SK-N-SH (cell line): ENCODE measurements around the gene RPIA. TPM values are rescaled to one million over a fixed set of nuclear protein-coding genes. Genes with fewer than 3 reads are reported as not detected.

Experiments
- CTCF ChIA-PET: fragments of 300-600, 350-600 bp; formaldehyde crosslinking; extraction: SDS; loops from one replicate; lab custom pipeline; 2021; lab: Yijun Ruan, JAX
- POLR2A ChIA-PET: fragments of 350-600 bp; sonication (Branson Sonifier 250); formaldehyde crosslinking; extraction: SDS; loops from one replicate; lab custom pipeline; 2020; ENCODE audit warnings: antibody characterized with exemption, inconsistent platforms; lab: Yijun Ruan, JAX
- DNase-seq: peaks from one replicate; pipeline ENCODE4 v3.0.0; 2012
- H2AFZ ChIP-seq: fragments of 200-600 bp; sonication (generic); 2 replicates; pipeline ENCODE4 v1.8.1; 2016; ENCODE audit warnings: antibody characterized with exemption, mild to moderate bottlenecking, low read depth
- H3F3A ChIP-seq: fragments of 200-600 bp; sonication (generic); replicated peaks from 2 replicates; pipeline ENCODE3; 2016; ENCODE audit warnings: antibody characterized with exemption, mild to moderate bottlenecking; ENCODE audit not compliant: insufficient read depth
- H3K27ac ChIP-seq, 2 experiments: fragments of 200-500 bp in 1 of 2; fragments of 200-600 bp in 1 of 2; sonication (Bioruptor generic) in 1 of 2; sonication (generic), shearing (Covaris generic) in 1 of 2; 2 replicates each; pipeline versions ENCODE4 v1.5.1 to v1.6.1; 2014 to 2016; ENCODE audit warnings: low read depth in 2 of 2, inconsistent platforms in 1 of 2, low read length in 1 of 2, mild to moderate bottlenecking in 1 of 2, mixed read lengths in 1 of 2
- H3K27me3 ChIP-seq: fragments of 200-600 bp; sonication (generic), shearing (Covaris generic); 2 replicates; pipeline ENCODE4 v1.6.1; 2016; ENCODE audit warnings: mixed run types; ENCODE audit not compliant: insufficient read depth
- H3K36me3 ChIP-seq, 2 experiments: fragments of 200-500 bp in 1 of 2; fragments of 200-600 bp in 1 of 2; sonication (Bioruptor generic) in 1 of 2; sonication (generic) in 1 of 2; replicated peaks in 1 of 2; 2 replicates each; pipeline versions ENCODE3 to v1.5.1; 2014 to 2016; ENCODE audit warnings: low read length in 1 of 2, mild to moderate bottlenecking in 1 of 2; ENCODE audit not compliant: insufficient read depth in 2 of 2, control insufficient read depth in 1 of 2
- H3K4me1 ChIP-seq, 2 experiments: fragments of 200-500 bp in 1 of 2; fragments of 200-600 bp in 1 of 2; sonication (Bioruptor generic) in 1 of 2; sonication (generic), shearing (Covaris generic) in 1 of 2; 2 replicates each; pipeline versions ENCODE4 v1.5.1 to v1.6.1; 2014 to 2016; ENCODE audit warnings: low read depth in 1 of 2, low read length in 1 of 2, mixed run types in 1 of 2; ENCODE audit not compliant: insufficient read depth in 2 of 2, control insufficient read depth in 1 of 2
- H3K4me2 ChIP-seq: fragments of 200-600 bp; sonication (generic), shearing (Covaris generic); 2 replicates; pipeline ENCODE4 v1.6.1; 2017; ENCODE audit warnings: mixed run types
- H3K4me3 ChIP-seq, 2 experiments: fragments of 200-500 bp in 1 of 2; fragments of 200-600 bp in 1 of 2; sonication (Bioruptor generic) in 1 of 2; sonication (generic), shearing (Covaris generic) in 1 of 2; 2 replicates each; pipeline versions ENCODE4 v1.5.1 to v1.8.1; 2014 to 2016; ENCODE audit warnings: low read depth in 2 of 2, inconsistent platforms in 1 of 2, low read length in 1 of 2, mild to moderate bottlenecking in 1 of 2, mixed read lengths in 1 of 2, moderate library complexity in 1 of 2
- H3K79me2 ChIP-seq: fragments of 200-600 bp; sonication (generic); 2 replicates; pipeline ENCODE4 v1.8.1; 2017; ENCODE audit warnings: mild to moderate bottlenecking; ENCODE audit not compliant: insufficient read depth
- H3K9ac ChIP-seq: fragments of 200-600 bp; sonication (generic); 2 replicates; pipeline ENCODE4 v1.6.1; 2017; ENCODE audit warnings: mixed run types
- H3K9me2 ChIP-seq: fragments of 200-600 bp; sonication (generic); 2 replicates; pipeline ENCODE4 v1.6.1; 2017; ENCODE audit warnings: mixed run types
- H3K9me3 ChIP-seq: fragments of 200-600 bp; sonication (generic); 2 replicates; pipeline ENCODE4 v1.6.1; 2017; ENCODE audit warnings: mixed run types, mild to moderate bottlenecking, moderate library complexity
- H4K20me1 ChIP-seq: fragments of 200-600 bp; sonication (generic); 2 replicates; pipeline ENCODE4 v1.6.1; 2017; ENCODE audit warnings: mild to moderate bottlenecking, mixed run types; ENCODE audit not compliant: insufficient read depth
- EP300 ChIP-seq, 2 experiments: IDR thresholded peaks; 2 replicates each; pipeline versions ENCODE4 v1.4.0 to v1.6.1; 2012; ENCODE audit warnings: borderline replicate concordance in 1 of 2, low read depth in 1 of 2, low read length in 1 of 2
- EZH2phosphoT487 ChIP-seq: fragments of 200-600 bp; sonication (generic); IDR thresholded peaks from 2 replicates; pipeline ENCODE4 v1.6.1; 2017; ENCODE audit warnings: low read depth, mixed run types, mild to moderate bottlenecking, antibody characterized with exemption, moderate library complexity, borderline replicate concordance
- FOSL2 ChIP-seq: IDR thresholded peaks from 2 replicates; pipeline ENCODE4 v1.4.0; 2012; ENCODE audit warnings: low read depth, mild to moderate bottlenecking, moderate library complexity, borderline replicate concordance
- FOXJ3 ChIP-seq: sonication (generic); formaldehyde crosslinking; IDR thresholded peaks from 2 replicates; pipeline ENCODE4 v1.5.1; 2020; ENCODE audit warnings: mild to moderate bottlenecking, missing genetic modification reagents
- FOXM1 ChIP-seq: IDR thresholded peaks from 2 replicates; pipeline ENCODE4 v1.4.0; 2012; ENCODE audit warnings: low read depth, mild to moderate bottlenecking
- MEF2A ChIP-seq: IDR thresholded peaks from 2 replicates; pipeline ENCODE4 v1.4.0; 2012; ENCODE audit warnings: low read depth, borderline replicate concordance
- POLR2AphosphoS5 ChIP-seq: IDR thresholded peaks from 2 replicates; pipeline ENCODE4 v1.6.1; 2012; ENCODE audit warnings: low read depth, low read length
- RCOR1 ChIP-seq: fragments of 150-350 bp; IDR thresholded peaks from 2 replicates; pipeline ENCODE4 v1.6.1; 2017; ENCODE audit warnings: antibody characterized with exemption, low read length
- SMC3 ChIP-seq: IDR thresholded peaks from 2 replicates; pipeline ENCODE4 v1.6.1; 2012; ENCODE audit warnings: low read depth, low read length, improper control_type of control experiment
- TAF1 ChIP-seq: IDR thresholded peaks from 2 replicates; pipeline ENCODE4 v1.6.1; 2012; ENCODE audit warnings: low read depth, mild to moderate bottlenecking, low read length, moderate library complexity, borderline replicate concordance
- WGBS: methylation state at CpG from one replicate; pipeline ENCODE4 v1.1.6; 2017; ENCODE audit warnings: low lambda C conversion rate; 5-methylcytosine and 5-hydroxymethylcytosine counted together
- polyA plus RNA-seq, 3 experiments: library from polyadenylated mRNA; depleted of rRNA; stranded (reverse); fragments of >200 nt; gene quantifications; 2 replicates each; pipeline ENCODE4 v1.2.3, GENCODE V29; 2012
- TF ChIP-seq, protein P1 (sequence below): IDR thresholded peaks from 2 replicates; pipeline ENCODE4; 2012
- TF ChIP-seq, protein P2 (sequence below): IDR thresholded peaks from 2 replicates; pipeline ENCODE4 v1.6.1; 2012; ENCODE audit warnings: mild to moderate bottlenecking, low read depth, low read length, moderate library complexity
- TF ChIP-seq, protein P3 (sequence below): IDR thresholded peaks from 2 replicates; pipeline ENCODE4 v1.4.0; 2012; ENCODE audit warnings: low read depth, borderline replicate concordance

Gene RPIA
- polyA plus RNA-seq, 1 of the 3 experiments (the other 2 are of a cell fraction) = 17.4 TPM

DNA sequence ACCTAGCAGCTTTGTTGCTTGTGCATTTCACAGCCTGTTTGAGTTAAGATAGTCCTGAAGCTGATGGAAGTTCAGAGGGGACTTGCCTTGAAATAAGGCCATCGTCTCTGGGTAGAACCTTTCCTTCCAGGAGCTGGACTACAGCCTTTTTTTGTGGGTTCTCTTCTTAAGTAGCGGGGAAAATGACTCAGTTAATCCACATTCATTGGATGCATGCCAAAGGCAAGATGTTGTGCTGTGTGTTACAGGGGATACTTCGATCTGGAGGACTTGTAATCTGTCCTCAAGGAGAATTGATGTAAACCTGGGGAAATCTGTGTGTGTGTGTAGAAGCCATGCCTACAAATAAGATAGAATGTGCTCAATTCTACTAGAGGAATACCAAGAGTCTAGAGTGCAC lies 46.8 kb downstream of the RPIA start:
- Histone ChIP-seq H3K79me2 (no peaks in the 10 kb centered on the region), H3K9me2 (no peaks in the 10 kb centered on the region), H3K9me3 (no peaks in the 10 kb centered on the region), H3K27me3 (no peaks in the 10 kb centered on the region), H2AFZ (no peak overlapping the region), H3K27ac (no peak overlapping the region), H3F3A (peaks cover 5% of the 10 kb centered on the region), H3K4me2 (no peak overlapping the region), H3K4me1 (peaks cover 8 to 15% of the 10 kb centered on the region in 2 experiments; a peak in 2 of 4 replicates), H3K9ac (no peak overlapping the region), H3K36me3 (peaks cover 31 to 35% of the 10 kb centered on the region in 2 experiments), H4K20me1 (no peaks in the 10 kb centered on the region), H3K4me3 (no peak overlapping the region)
- DNase-seq = no peak
- WGBS = 75% methylated on average over 3 of the region's 3 CpGs
- ChIA-PET POLR2A (no interaction called here), CTCF (interaction anchor here (1.2 to 4.1 kb wide), 5 partner anchors 9 to 18 kb away, joined by 3 to 50 read pairs (median 3); no protein-coding TSS in a partner anchor)
- TF ChIP-seq RCOR1 (no peak), EZH2phosphoT487 (no peak), FOSL2 (no peak), FOXJ3 (CRISPR knock-in tag) (no peak), MEF2A (no peak), POLR2AphosphoS5 (no peak), FOXM1 (no peak), TAF1 (no peak), SMC3 (no peak), EP300 (IDR thresholded peaks at IDR 0.05; ENCODE audit: borderline replicate concordance in 1 of 2, low read depth in 1 of 2, low read length in 1 of 2) (no peak)
- TF ChIP-seq, protein P1, sequence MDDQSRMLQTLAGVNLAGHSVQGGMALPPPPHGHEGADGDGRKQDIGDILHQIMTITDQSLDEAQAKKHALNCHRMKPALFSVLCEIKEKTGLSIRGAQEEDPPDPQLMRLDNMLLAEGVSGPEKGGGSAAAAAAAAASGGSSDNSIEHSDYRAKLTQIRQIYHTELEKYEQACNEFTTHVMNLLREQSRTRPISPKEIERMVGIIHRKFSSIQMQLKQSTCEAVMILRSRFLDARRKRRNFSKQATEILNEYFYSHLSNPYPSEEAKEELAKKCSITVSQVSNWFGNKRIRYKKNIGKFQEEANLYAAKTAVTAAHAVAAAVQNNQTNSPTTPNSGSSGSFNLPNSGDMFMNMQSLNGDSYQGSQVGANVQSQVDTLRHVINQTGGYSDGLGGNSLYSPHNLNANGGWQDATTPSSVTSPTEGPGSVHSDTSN = no peak
- TF ChIP-seq, protein P2, sequence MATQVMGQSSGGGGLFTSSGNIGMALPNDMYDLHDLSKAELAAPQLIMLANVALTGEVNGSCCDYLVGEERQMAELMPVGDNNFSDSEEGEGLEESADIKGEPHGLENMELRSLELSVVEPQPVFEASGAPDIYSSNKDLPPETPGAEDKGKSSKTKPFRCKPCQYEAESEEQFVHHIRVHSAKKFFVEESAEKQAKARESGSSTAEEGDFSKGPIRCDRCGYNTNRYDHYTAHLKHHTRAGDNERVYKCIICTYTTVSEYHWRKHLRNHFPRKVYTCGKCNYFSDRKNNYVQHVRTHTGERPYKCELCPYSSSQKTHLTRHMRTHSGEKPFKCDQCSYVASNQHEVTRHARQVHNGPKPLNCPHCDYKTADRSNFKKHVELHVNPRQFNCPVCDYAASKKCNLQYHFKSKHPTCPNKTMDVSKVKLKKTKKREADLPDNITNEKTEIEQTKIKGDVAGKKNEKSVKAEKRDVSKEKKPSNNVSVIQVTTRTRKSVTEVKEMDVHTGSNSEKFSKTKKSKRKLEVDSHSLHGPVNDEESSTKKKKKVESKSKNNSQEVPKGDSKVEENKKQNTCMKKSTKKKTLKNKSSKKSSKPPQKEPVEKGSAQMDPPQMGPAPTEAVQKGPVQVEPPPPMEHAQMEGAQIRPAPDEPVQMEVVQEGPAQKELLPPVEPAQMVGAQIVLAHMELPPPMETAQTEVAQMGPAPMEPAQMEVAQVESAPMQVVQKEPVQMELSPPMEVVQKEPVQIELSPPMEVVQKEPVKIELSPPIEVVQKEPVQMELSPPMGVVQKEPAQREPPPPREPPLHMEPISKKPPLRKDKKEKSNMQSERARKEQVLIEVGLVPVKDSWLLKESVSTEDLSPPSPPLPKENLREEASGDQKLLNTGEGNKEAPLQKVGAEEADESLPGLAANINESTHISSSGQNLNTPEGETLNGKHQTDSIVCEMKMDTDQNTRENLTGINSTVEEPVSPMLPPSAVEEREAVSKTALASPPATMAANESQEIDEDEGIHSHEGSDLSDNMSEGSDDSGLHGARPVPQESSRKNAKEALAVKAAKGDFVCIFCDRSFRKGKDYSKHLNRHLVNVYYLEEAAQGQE = no peak
- TF ChIP-seq, protein P3, sequence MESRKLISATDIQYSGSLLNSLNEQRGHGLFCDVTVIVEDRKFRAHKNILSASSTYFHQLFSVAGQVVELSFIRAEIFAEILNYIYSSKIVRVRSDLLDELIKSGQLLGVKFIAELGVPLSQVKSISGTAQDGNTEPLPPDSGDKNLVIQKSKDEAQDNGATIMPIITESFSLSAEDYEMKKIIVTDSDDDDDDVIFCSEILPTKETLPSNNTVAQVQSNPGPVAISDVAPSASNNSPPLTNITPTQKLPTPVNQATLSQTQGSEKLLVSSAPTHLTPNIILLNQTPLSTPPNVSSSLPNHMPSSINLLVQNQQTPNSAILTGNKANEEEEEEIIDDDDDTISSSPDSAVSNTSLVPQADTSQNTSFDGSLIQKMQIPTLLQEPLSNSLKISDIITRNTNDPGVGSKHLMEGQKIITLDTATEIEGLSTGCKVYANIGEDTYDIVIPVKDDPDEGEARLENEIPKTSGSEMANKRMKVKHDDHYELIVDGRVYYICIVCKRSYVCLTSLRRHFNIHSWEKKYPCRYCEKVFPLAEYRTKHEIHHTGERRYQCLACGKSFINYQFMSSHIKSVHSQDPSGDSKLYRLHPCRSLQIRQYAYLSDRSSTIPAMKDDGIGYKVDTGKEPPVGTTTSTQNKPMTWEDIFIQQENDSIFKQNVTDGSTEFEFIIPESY = no peak
